Upper lobe of left lung (tissue), 6 donors: ENCODE results near the gene TTC28. TPM values are rescaled to one million over a fixed set of nuclear protein-coding genes. Genes with fewer than 3 reads are reported as not detected.
A peak's percentile ranks its signal among the peaks of the same experiment; 100 is the strongest.

Experiments used
- ATAC-seq, 2 donors: fragments of 200-7000 bp; cut with Tn5 transposase; one replicate each; pipeline ENCODE4 v1.9.1; 2022; ENCODE audit warnings: mild to moderate bottlenecking in 2 of 2, moderate library complexity in 2 of 2; ENCODE audit not compliant: low FRiP score in 2 of 2
- DNase-seq, 2 donors: peaks; one replicate each; pipeline ENCODE4 v3.0.0-alpha.2; 2019 to 2020
- H3K27ac ChIP-seq, 4 donors: fragments of 200-600 bp; sonication (generic); one replicate each; pipeline ENCODE4 v1.5.1; 2016 to 2019
- H3K27me3 ChIP-seq, 4 donors: fragments of 200-600 bp; sonication (generic); one replicate each; pipeline ENCODE4 v1.5.1; 2017 to 2019
- H3K36me3 ChIP-seq, 4 donors: fragments of 200-600 bp; sonication (generic); one replicate each; pipeline ENCODE4 v1.5.1; 2016 to 2019
- H3K4me1 ChIP-seq, 4 donors: fragments of 200-600 bp; sonication (generic); one replicate each; pipeline ENCODE4 v1.5.1; 2018 to 2019
- H3K4me3 ChIP-seq, 4 donors: fragments of 200-600 bp; sonication (generic); one replicate each; pipeline ENCODE4 v1.5.1; 2017 to 2019; ENCODE audit warnings: mild to moderate bottlenecking in 2 of 4, moderate library complexity in 1 of 4
- H3K9me3 ChIP-seq, 4 donors: fragments of 200-600 bp; sonication (generic); one replicate each; pipeline ENCODE4 v1.5.1; 2018 to 2019
- CTCF ChIP-seq, 6 experiments: fragments of 450-650 bp in 4 of 6; fragments of 200-600 bp in 2 of 6; sonication (generic) in 2 of 6; IDR thresholded peaks; one replicate each; pipeline ENCODE4 v1.5.1; 2016 to 2019; ENCODE audit warnings: antibody characterized with exemption in 6 of 6
- EP300 ChIP-seq, 4 donors: sonication (generic); formaldehyde crosslinking; IDR thresholded peaks; one replicate each; pipeline ENCODE4 v1.5.1; 2017; ENCODE audit warnings: antibody characterized with exemption in 4 of 4, control low read depth in 2 of 4
- POLR2A ChIP-seq, 4 donors: fragments of 450-650 bp; IDR thresholded peaks; one replicate each; pipeline ENCODE4 v1.5.1; 2016 to 2017; ENCODE audit warnings: antibody characterized with exemption in 4 of 4, mild to moderate bottlenecking in 2 of 4
- POLR2AphosphoS5 ChIP-seq, 2 donors: sonication (generic); formaldehyde crosslinking; IDR thresholded peaks; one replicate each; pipeline ENCODE4 v1.5.1; 2017; ENCODE audit warnings: antibody characterized with exemption in 2 of 2
- WGBS, 2 donors: methylation state at CpG; one replicate each; pipeline ENCODE4 v1.1.5; 2017 to 2018; 5-methylcytosine and 5-hydroxymethylcytosine counted together
- total RNA-seq, 6 donors: library from RNA; depleted of rRNA in 4 of 6; stranded (reverse); fragments of >200 nt in 4 of 6; gene quantifications; one replicate each; pipeline versions ENCODE4 v1.1.0 to v1.2.1, GENCODE V29; 2016 to 2021
- donor health status: DM: no; HTN: no; CAD: no; lungs with moderate emphysema.
- donor health status: DM: no; HTN: yes; CAD: no; lungs with severe emphysema.

The TTC28 gene
- total RNA-seq, 6 donors from 2014 or later, result 30.1 to 69.4 (median 41.4) TPM

GRCh38 chr22:28379075-28379779, 300.4 kb downstream of the TTC28 start:
- no peak overlapping the region for H3K4me3 ChIP-seq
- no peaks in the 10 kb centered on the region for H3K27me3 ChIP-seq
- DNase-seq, result no peak
- no peaks in the 10 kb centered on the region for H3K9me3 ChIP-seq
- TF ChIP-seq CTCF (IDR thresholded peaks at IDR 0.05), result no peak
- TF ChIP-seq EP300 (IDR thresholded peaks at IDR 0.05), result no peak
- no peak for TF ChIP-seq POLR2A (IDR thresholded peaks at IDR 0.05)
- no peak for TF ChIP-seq POLR2AphosphoS5 (IDR thresholded peaks at IDR 0.05)
- H3K4me1 ChIP-seq, result peaks cover 10 to 38% (median 23%) of the 10 kb centered on the region in 4 donors
- H3K27ac ChIP-seq, result peak overlapping the region in 1 of 4 donors; percentile 14
- no peak for ATAC-seq
- no peaks in the 10 kb centered on the region for H3K36me3 ChIP-seq

DNA sequence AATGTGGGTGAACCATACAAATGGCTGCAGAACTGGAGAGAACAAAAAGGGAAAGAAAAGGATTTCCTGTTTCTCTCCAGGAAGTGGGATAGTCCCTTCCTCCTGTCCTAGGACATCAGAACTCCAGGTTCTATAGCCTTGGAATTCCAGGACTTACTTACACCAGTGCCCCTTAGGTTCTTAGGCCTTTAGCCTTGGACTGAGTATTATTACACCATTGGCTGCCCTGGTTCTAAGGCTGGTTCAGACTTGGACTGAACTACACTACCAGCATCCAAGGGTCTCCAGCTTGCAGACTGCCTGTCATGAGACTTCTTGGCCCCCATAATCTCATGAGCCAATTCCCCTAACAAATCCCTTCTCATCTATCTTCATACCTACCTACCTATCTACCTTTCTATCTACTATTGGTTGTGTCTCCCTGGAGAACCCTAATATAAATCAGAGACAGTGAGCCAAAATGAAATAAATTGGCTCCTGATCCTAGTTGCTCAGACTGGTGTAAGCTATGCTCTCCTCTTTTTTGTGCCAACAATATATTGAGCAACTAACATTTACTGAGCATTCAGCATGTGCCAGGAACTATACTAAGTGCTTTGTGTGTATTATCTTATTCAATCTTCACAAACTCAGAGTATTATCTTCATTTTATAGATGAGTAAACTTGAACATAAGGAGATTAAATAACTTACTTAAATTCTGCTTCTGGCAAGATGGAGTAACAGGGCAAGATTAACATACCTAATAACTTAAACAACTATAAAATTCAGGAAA, 303.7 kb downstream of the TTC28 start:
- Histone ChIP-seq H3K27ac (peak overlapping the region in 2 of 4 donors; percentile 50 to 57), H3K9me3 (no peaks in the 10 kb centered on the region), H3K4me1 (peaks cover 21 to 47% (median 37%) of the 10 kb centered on the region in 4 donors), H3K27me3 (no peaks in the 10 kb centered on the region), H3K36me3 (no peaks in the 10 kb centered on the region), H3K4me3 (no peak overlapping the region)
- TF ChIP-seq EP300 (IDR thresholded peaks at IDR 0.05) (no peak), CTCF (IDR thresholded peaks at IDR 0.05) (no peak), POLR2AphosphoS5 (IDR thresholded peaks at IDR 0.05) (no peak)
- ATAC-seq (no peak), DNase-seq (no peak)

DNA sequence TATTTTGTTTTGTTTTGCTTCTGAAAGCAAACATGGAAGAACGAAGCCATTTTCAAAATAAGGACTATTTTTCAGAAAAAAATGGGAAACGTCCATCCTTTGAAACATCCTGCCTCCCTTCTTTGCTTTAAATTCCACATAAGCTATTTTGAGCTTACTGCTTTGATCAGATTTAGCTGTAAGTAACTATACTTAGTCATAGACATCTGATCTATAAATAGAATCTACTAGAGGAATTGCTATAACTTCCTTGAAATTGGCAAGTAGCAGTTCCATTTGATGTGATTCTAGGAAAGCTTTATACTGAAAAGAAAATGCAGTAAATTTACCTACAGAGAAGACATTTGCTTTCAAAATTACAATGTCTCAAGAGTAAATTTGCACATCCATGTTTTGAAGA, 305.8 kb downstream of the TTC28 start:
- DNase-seq (no peak), ATAC-seq (no peak)
- TF ChIP-seq EP300 (IDR thresholded peaks at IDR 0.05) (no peak), CTCF (IDR thresholded peaks at IDR 0.05) (no peak), POLR2AphosphoS5 (IDR thresholded peaks at IDR 0.05) (no peak), POLR2A (IDR thresholded peaks at IDR 0.05) (no peak)

DNA sequence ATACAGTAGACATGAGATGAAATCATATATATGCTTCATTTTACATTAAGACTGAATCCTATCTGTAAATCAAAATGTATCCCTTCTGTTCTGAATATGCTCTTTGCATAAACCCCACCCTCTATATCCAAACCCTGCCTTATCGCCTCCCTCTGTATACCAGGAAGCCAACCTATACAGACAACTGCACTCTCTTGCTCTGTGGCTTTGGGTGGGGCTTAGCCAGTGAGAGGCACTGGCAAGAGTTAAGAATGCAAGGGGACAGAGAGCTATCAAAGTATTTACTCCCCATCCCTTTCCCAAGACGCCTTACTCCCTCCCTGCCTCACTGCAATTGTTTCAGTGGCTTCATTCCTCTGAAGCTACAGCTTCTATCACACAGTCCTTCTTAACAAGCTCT, 309.8 kb downstream of the TTC28 start:
- no peak for DNase-seq
- Histone ChIP-seq H3K4me1 (peaks cover 11 to 24% (median 19%) of the 10 kb centered on the region in 4 donors), H3K9me3 (no peaks in the 10 kb centered on the region), H3K27me3 (no peaks in the 10 kb centered on the region), H3K36me3 (no peaks in the 10 kb centered on the region), H3K4me3 (no peak overlapping the region), H3K27ac (no peak overlapping the region)
- TF ChIP-seq POLR2AphosphoS5 (IDR thresholded peaks at IDR 0.05), result no peak
- TF ChIP-seq EP300 (IDR thresholded peaks at IDR 0.05), result no peak
- 37 to 46% methylated on average over 2 of the region's 2 CpGs for WGBS, 2 donors
- peak; percentile 29 to 40 for ATAC-seq

More for the DNA sequence above, 305.8 kb downstream of the TTC28 start:
- WGBS, 2 donors, result 46 to 48% methylated on average over 2 of the region's 2 CpGs
- H3K27me3 ChIP-seq, result no peaks in the 10 kb centered on the region
- H3K4me3 ChIP-seq, result no peak overlapping the region
- H3K36me3 ChIP-seq, result no peaks in the 10 kb centered on the region
- H3K27ac ChIP-seq, result no peak overlapping the region
- peaks cover 21 to 39% (median 33%) of the 10 kb centered on the region in 4 donors for H3K4me1 ChIP-seq
- H3K9me3 ChIP-seq, result no peaks in the 10 kb centered on the region

GRCh38 chr22:28366856-28367255, 312.8 kb downstream of the TTC28 start:
- no peaks in the 10 kb centered on the region for H3K27me3 ChIP-seq
- ATAC-seq (no peak), DNase-seq (no peak)
- H3K9me3 ChIP-seq, result peaks cover 0 to 7% (median 0%) of the 10 kb centered on the region in 4 donors
- H3K4me3 ChIP-seq, result no peak overlapping the region
- no peak for TF ChIP-seq EP300 (IDR thresholded peaks at IDR 0.05)
- TF ChIP-seq POLR2AphosphoS5 (IDR thresholded peaks at IDR 0.05), result no peak
- TF ChIP-seq CTCF (IDR thresholded peaks at IDR 0.05), result no peak
- no peak for TF ChIP-seq POLR2A (IDR thresholded peaks at IDR 0.05)
- 85 to 91% methylated on average over 1 of the region's 1 CpG for WGBS, 2 donors
- H3K4me1 ChIP-seq, result peaks cover 0 to 7% (median 0%) of the 10 kb centered on the region in 4 donors
- no peaks in the 10 kb centered on the region for H3K36me3 ChIP-seq
- no peak overlapping the region for H3K27ac ChIP-seq
